ENCODE data around the gene SERINC4.
A peak's percentile ranks its signal among the peaks of the same experiment; 100 is the strongest.
"Not testable (repeated sequence)": the region's sequence is repeated elsewhere in the genome, so short reads cannot be mapped to it uniquely, and the experiment has no call there.

SERINC4 gene

GRCh38 chr15:43799945-43800285 lies at the start of gene SERINC4:
TSS of gene SERINC4 (minus strand) at chr15:43800220. CDS start at chr15:43799986, 234 bp downstream.
- no peak for DNase-seq

GRCh38 chr15:43845421-43845820 lies 45.4 kb upstream of the SERINC4 start:
- no peak for DNase-seq

- not testable (repeated sequence) for DNase-seq
Measured at GRCh38 chr15:43832485-43832884, 32.5 kb upstream of the SERINC4 start.

DNA sequence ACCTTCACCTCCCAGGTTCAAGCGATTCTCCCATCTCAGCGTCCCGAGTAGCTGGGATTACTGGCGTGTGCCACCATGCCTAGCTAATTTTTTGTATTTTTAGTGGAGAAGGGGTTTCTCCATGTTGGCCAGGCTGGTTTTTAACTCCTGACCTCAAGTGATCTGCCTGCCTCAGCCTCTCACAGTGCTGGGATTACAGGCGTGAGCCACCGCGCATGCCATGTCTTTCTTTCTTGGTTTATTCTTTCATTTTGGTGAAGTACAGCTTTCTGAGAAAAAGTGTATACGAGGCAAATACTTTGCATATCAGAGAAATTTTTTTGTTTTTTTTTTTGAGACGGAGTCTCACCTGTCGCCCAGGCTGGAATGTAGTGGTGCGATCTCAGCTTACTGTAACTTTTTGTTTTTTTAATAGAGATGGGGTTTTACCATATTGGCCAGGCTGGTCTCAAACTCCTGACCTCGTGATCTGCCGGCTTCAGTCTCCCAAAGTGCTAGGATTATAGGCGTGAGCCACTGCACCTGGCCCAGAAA lies 31.6 kb upstream of the SERINC4 start:
- DNase-seq: not testable (repeated sequence)

GRCh38 chr15:43830691-43831275 lies 30.8 kb upstream of the SERINC4 start:
- not testable (repeated sequence) for DNase-seq

- not testable (repeated sequence) for DNase-seq
Measured at GRCh38 chr15:43829951-43830540, 30.0 kb upstream of the SERINC4 start.

- DNase-seq: no peak
Measured at GRCh38 chr15:43828061-43828657, 28.1 kb upstream of the SERINC4 start.

DNA sequence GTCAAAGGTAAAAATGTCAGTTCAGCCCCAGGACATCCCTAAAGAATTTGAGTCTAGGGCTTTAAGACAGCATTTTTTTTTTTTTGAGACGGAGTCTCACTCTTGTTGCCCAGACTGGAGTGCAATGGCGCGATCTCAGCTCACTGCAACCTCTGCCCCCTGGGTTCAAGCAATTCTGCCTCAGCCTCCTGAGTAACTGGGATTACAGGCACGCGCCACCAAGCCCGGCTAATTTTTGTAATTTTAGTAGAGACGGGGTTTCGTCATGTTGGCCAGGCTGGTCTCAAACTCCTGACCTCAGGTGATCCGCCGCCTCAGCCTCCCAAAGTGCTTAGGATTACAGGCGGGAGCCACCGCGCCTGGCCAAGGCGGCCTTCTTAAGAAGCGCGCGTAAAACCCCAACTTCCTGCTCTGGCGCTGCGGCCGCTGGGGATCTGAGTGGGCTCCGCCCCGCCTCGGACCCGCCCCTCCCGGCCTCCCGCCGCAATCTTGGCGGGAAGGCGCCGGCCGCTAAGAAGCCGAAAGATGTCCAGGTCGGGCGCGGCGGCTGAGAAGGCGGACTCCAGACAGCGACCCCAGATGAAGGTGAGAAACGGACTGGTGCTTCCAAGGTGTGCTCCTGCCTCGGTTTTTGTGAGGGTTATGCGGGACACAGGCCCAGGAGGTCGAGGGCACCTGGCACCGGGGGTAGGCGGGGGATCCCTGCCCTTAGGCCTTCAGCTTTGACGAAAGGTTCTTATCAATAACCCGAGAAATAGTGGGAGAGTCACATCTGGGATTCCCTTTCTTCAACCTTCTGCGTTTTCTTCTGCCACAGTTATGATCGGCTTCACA lies 26.7 kb upstream of the SERINC4 start, which contains the start of gene WDR76:
Gene WDR76 (plus strand): TSS at position 495 of the 834 bp plus-strand sequence. CDS start 31 bp downstream, at position 526.
- DNase-seq: peak; percentile 80 to 88

- DNase-seq: no peak
Measured at GRCh38 chr15:43826029-43826507, 26.0 kb upstream of the SERINC4 start.

DNA sequence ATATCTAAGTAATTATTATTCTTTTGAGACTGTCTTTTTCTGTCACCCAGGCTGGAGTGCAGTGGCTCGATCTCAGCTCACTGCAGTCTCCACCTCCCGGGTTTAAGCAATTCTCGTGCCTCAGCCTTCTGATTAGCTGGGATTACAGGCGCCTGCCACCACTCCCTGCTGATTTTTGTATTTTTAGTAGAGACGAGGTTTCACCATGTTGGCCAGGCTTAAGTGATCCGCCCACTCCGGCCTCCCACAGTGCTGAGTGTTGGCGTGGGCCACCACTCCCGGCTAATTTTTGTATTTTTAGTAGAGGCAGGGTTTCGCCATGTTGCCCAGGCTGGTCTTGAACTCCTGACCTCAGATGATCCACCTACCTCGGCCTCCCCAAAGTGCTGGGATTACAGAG lies 25.3 kb upstream of the SERINC4 start:
- not testable (repeated sequence) for DNase-seq

- peak; percentile 94 to 98 for DNase-seq
Measured at GRCh38 chr15:43824302-43825246, 24.6 kb upstream of the SERINC4 start, which contains the start of gene MFAP1. TSS of gene MFAP1 (minus strand) at chr15:43824690. CDS start at chr15:43824569, 121 bp downstream.

- no peak for DNase-seq
Measured at GRCh38 chr15:43821505-43821904, 21.5 kb upstream of the SERINC4 start.

DNA sequence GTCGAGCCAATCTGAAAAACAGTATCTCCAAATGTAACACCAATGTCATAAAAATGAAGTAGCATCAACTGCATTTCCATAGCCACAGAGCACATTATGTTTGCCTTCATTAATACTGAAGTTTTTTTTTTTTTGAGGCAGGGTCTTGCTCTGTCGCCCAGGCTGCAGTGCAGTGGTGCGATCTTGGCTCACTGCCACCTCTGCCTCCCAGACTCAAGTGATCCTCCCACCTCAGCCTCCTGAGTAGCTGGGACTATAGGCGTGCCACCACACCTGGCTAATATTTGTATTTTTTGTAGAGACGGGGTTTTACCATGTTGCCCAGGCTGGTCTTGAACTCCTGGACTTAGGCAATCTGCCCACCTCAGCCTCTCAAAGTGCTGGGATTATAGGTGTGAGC lies 15.0 kb upstream of the SERINC4 start:
- DNase-seq: not testable (repeated sequence)

DNA sequence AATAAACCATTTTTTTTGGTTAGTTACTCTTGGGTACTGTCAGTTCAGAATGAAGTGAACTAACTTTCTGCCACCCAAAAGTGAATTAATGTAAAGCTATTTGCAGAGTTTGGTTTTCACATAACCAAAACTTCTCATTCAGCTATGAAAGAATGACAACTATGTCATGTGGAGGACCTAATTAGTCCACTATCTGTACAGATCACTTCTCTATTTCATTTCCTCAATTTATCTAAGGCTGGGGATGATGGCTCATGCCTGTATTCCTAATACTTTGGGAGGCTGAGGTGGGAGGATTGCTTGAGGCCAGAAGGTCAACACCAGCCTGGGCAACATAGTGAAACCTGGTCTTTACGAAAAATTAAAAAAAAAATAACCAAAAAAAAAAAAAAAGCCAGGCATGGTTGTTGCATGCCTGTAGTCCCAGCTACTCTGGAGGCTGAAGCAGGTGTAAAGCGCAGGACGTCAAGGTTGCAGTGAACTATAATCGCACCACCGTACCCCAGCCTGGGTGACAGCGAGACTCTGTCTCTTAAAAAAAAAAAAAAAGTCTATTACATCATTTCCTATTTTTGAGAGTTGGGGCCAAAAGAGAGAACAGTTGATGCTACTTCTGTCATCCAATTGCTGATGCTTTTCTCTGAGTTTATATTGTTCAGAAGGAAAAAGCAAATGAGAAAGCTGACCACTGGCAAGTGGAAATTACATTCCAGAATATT lies 9.1 kb upstream of the SERINC4 start:
- no peak for DNase-seq

GRCh38 chr15:43808435-43808950 lies 8.5 kb upstream of the SERINC4 start:
- DNase-seq: no peak

- DNase-seq: not testable (repeated sequence)
Measured at GRCh38 chr15:43802676-43803075, 2.7 kb upstream of the SERINC4 start.

DNA sequence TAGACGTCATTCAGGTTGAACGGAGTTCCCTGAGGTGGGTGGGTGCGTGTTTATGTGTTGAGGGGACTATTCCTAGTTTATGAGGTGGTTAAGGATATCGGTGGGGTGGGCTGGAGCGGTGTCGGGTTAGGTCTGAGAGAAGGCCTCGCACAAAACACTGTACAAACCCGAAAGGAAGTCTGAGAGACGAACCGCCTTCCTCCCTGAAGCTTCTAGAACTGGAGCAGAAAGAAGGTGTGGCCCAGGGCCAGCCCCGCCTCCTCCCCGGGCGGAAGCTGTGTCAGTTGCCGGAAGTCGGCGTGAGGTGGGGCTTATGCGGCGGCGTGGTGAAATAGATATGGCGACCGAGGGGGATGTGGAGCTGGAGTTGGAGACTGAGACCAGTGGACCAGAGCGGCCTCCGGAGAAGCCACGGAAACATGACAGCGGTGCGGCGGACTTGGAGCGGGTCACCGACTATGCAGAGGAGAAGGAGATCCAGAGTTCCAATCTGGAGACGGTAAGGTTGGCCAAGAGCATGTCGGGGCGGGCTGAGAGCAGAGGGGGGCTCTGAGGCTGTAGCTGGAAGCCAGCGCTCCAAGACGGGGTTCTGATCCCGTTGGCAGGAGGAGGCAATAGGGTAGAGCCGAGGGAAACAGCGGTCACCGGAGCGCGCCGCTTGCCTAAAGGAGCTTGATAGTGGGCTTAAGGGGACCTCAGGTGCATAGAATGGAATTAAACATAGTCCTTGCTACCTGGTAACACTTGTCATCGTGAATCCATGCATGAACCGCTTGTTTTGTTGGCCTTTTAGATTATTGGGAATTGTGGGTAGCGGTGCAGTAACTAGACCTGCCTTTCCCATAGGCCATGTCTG lies 494 bp upstream of the SERINC4 start, which contains the start of gene HYPK:
Gene HYPK (plus strand): TSS at position 314 of the 856 bp plus-strand sequence. CDS start 24 bp downstream, at position 338.
- peak; percentile 86 to 87 for DNase-seq

DNA sequence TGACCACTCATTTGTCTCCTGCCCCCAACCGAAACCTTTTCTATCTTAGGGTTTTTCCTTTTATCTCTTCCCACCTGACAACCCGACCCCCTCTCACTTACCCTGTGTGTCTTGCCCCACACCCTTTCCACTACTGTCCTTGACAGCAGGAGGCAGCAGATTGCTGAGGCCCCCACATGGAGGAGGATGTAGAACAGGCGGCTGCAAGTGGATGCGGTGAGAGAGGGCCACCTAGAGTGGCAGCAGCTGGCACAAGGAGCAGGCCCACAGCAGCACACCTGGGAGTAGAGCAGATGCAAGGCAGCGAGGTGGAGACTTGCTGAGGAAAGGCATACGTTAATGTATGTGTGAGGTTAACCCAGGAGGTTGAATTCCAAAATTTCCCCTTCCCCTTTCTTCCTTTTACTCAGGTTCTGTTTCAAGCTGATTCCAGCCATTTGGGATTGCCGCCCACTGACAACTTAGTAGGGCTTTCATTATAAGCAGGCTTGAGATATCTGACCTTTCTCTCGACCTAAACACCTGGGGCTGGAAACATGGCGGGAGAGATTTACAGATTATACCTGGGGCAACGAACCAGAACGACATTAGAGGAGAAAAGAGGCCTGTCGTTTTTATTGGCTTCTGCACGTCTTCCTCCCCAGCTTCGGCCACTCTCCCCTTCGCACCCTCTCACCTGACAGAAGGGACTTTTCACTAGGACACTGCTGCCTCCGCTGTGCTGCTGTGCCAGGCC lies 643 bp downstream of the SERINC4 start:
- DNase-seq: peak; percentile 65 to 86

DNA sequence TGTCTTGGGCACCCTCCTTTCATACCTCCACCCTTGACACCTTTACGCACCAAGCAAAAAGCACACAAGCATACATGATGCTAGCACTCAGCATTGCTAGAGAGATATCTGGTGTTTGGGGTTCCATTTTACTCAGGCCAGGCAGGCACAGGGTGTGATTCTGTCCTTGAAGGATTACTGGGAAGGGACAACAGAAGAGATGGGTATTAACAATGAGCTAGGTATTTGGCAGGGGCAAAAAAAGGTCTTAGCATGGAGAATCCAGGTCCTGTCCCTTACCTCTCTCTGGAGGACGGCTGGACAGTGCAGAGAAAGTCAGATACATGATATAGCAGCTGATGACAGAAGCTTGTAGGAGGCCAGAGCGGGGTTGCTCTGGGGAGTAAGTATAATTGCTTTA lies 3.5 kb downstream of the SERINC4 start:
- no peak for DNase-seq
